ENCODE measurements around the gene CASR.
A peak's percentile ranks its signal among the peaks of the same experiment; 100 is the strongest.

Gene CASR

DNA sequence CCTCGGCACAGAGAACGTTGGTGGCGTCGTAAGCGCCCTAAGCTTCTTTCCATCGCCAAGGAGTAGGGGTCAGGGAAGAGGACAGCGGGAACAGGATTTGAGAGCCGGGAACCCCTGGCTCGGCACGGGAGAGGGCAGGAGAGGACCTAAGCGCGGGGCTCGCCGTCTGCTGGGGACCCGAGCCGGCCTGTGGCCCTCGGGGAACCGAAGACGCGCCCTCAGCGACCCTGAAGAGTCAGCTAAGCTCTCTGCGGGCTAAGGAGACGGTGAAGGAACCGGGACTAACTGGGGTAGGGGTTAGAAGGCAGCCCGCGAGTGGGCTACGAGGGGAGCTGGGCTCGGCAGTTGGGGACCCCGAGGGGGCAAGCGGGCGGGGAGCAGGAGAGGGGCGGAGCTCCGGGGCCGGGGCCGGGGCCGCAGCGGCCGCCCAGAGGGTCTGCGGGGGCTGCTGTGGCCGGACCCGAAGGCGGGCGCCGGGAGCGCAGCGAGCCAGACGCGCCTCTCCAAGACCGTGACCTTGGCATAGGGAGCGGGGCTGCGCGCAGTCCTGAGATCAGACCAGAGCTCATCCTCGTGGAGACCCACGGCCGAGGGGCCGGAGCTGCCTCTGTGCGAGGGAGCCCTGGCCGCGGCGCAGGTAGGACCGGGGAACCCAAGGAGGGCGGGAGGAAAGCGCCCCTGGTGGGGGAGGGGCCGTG, 574 bp downstream of the CASR start:
- Histone ChIP-seq H3K4me3 (ENCODE audit: low read depth, low read length) (peak overlapping the region; percentile 99), H3K4me1 (peaks cover 48% of the 10 kb centered on the region), H3K27ac (peak overlapping the region; percentile 99), H3K36me3 (ENCODE audit: control insufficient read depth, insufficient read depth, low read length) (no peaks in the 10 kb centered on the region), H3K9ac (peak overlapping the region; percentile 100), H3K27me3 (ENCODE audit: control insufficient read depth, insufficient read depth, low read length) (no peaks in the 10 kb centered on the region), H2AFZ (no peak overlapping the region), H3K4me2 (ENCODE audit: low read length) (peak overlapping the region; percentile 98), H3K9me3 (ENCODE audit: control insufficient read depth, low read length) (no peaks in the 10 kb centered on the region), H3K79me2 (peaks cover 51% of the 10 kb centered on the region)
- peak; percentile 4 for TF ChIP-seq CTCF (IDR thresholded peaks at IDR 0.05)

DNA sequence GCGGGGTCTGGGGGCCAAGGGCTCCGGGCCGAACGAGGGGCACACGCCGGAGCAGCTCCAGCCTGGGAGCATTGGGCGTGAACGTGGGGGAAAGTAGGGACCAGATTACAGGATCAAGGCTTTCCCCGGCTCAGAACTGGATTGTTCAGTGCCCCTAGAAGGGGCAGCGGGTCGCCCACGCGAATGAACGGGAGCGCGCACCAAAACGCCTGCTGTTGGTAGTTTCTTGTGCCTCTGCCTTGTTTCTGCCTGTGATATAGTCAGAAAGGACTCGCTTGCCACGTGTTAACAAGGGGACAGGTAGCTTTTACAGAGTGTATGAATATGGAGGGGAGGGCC, 1.1 kb downstream of the CASR start:
- Histone ChIP-seq H3K4me2 (ENCODE audit: low read length) (peak overlapping the region; percentile 98), H3K9ac (peak overlapping the region; percentile 100), H3K4me1 (peaks cover 51% of the 10 kb centered on the region), H2AFZ (no peak overlapping the region), H3K9me3 (ENCODE audit: control insufficient read depth, low read length) (no peaks in the 10 kb centered on the region), H3K27me3 (ENCODE audit: control insufficient read depth, insufficient read depth, low read length) (no peaks in the 10 kb centered on the region), H3K4me3 (ENCODE audit: low read depth, low read length) (peak overlapping the region; percentile 99), H3K79me2 (peaks cover 51% of the 10 kb centered on the region), H3K36me3 (ENCODE audit: control insufficient read depth, insufficient read depth, low read length) (no peaks in the 10 kb centered on the region), H3K27ac (peak overlapping the region; percentile 99)
- TF ChIP-seq CTCF (IDR thresholded peaks at IDR 0.05): no peak

- Histone ChIP-seq H3K79me2 (peaks cover 59% of the 10 kb centered on the region), H3K9ac (peak overlapping the region; percentile 7), H3K9me3 (ENCODE audit: control insufficient read depth, low read length) (no peaks in the 10 kb centered on the region), H3K4me2 (ENCODE audit: low read length) (peak overlapping the region; percentile 98), H3K4me1 (peaks cover 53% of the 10 kb centered on the region), H3K27me3 (ENCODE audit: control insufficient read depth, insufficient read depth, low read length) (no peaks in the 10 kb centered on the region), H3K27ac (peak overlapping the region; percentile 99), H3K36me3 (ENCODE audit: control insufficient read depth, insufficient read depth, low read length) (no peaks in the 10 kb centered on the region), H2AFZ (no peak overlapping the region), H3K4me3 (ENCODE audit: low read depth, low read length) (peak overlapping the region; percentile 99)
- no peak for TF ChIP-seq CTCF (IDR thresholded peaks at IDR 0.05)
Measured at GRCh38 chr3:122186372-122186771, 2.9 kb downstream of the CASR start.

DNA sequence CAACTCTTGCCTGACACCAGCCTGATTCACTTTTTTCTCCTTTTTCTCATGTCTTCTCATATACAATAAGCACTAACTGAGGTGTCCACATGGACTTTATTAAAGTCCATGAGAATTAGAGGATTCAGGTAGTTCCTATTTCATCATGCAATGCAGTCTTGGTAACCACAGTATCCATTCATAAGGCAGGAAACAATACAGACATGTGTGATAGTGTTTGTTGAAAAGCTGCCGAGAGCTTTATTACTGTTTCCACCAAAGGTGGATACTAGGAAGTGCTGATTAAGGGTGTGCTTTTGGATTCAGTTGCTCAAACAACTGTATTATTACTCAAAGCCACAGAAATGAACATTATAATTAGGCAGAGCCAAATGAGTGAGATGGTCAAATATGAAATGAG, 5.3 kb downstream of the CASR start:
- TF ChIP-seq CTCF (IDR thresholded peaks at IDR 0.05): no peak
- Histone ChIP-seq H3K27ac (peak overlapping the region; percentile 99), H2AFZ (no peak overlapping the region), H3K9me3 (ENCODE audit: control insufficient read depth, low read length) (no peaks in the 10 kb centered on the region), H3K4me1 (peaks cover 60% of the 10 kb centered on the region), H3K36me3 (ENCODE audit: control insufficient read depth, insufficient read depth, low read length) (peaks cover 5% of the 10 kb centered on the region), H3K4me2 (ENCODE audit: low read length) (peak overlapping the region; percentile 98), H3K79me2 (peaks cover 72% of the 10 kb centered on the region), H3K4me3 (ENCODE audit: low read depth, low read length) (peak overlapping the region; percentile 99), H3K27me3 (ENCODE audit: control insufficient read depth, insufficient read depth, low read length) (no peaks in the 10 kb centered on the region), H3K9ac (peak overlapping the region; percentile 62)

DNA sequence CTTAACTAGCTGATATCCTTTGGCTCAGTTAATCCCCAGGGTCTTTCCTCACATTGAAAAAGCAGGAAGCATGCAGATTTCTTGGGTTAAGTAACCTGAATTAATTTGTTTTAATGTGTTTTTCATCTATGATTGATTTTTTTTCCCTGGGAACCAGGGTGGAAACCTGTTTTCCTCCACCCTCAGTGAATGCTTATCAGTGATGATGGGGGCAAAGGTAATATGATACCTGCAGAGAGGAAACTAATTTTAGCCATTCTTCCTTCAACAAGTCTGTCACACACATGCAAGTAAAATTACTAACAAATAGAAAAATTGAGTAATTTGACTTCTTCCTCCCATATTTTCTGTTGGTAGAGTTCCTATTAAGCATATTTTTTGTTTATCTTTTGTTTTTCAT, 5.9 kb downstream of the CASR start:
- H3K9ac ChIP-seq: peak overlapping the region; percentile 62
- no peaks in the 10 kb centered on the region for H3K9me3 ChIP-seq (ENCODE audit: control insufficient read depth, low read length)
- H2AFZ ChIP-seq: no peak overlapping the region
- H3K79me2 ChIP-seq: peaks cover 72% of the 10 kb centered on the region
- no peaks in the 10 kb centered on the region for H3K27me3 ChIP-seq (ENCODE audit: control insufficient read depth, insufficient read depth, low read length)
- no peak for TF ChIP-seq CTCF (IDR thresholded peaks at IDR 0.05)
- peak overlapping the region; percentile 99 for H3K27ac ChIP-seq
- H3K4me1 ChIP-seq: peaks cover 66% of the 10 kb centered on the region
- peak overlapping the region; percentile 98 for H3K4me2 ChIP-seq (ENCODE audit: low read length)
- peak overlapping the region; percentile 99 for H3K4me3 ChIP-seq (ENCODE audit: low read depth, low read length)
- peaks cover 5% of the 10 kb centered on the region for H3K36me3 ChIP-seq (ENCODE audit: control insufficient read depth, insufficient read depth, low read length)
